Measurements from ENCODE around the gene BAZ1A. TPM values are rescaled to one million over a fixed set of nuclear protein-coding genes. Genes with fewer than 3 reads are reported as not detected.
"Not testable (repeated sequence)": the region's sequence is repeated elsewhere in the genome, so short reads cannot be mapped to it uniquely, and the experiment has no call there.

Gene BAZ1A
- total RNA-seq, 1 experiment from 2014 or later, result 136 TPM

- Histone ChIP-seq H3K36me3 (ENCODE audit: insufficient read depth, low read length) (peaks cover 72% of the 10 kb centered on the region), H3K4me3 (ENCODE audit: low read length) (no peak overlapping the region), H3K9me2 (replicated peaks; ENCODE audit: insufficient read depth, low read length) (no peaks in the 10 kb centered on the region), H3K4me2 (ENCODE audit: low read depth, low read length, poor library complexity, severe bottlenecking) (no peak overlapping the region), H3K9me3 (ENCODE audit: low read length) (no peaks in the 10 kb centered on the region), H3K9ac (ENCODE audit: low read length) (no peak overlapping the region), H4K20me1 (ENCODE audit: insufficient read depth, low read depth, low read length) (no peaks in the 10 kb centered on the region), H3K4me1 (ENCODE audit: low read length) (no peaks in the 10 kb centered on the region), H3K79me2 (ENCODE audit: low read length) (peaks cover 84% of the 10 kb centered on the region), H2AFZ (ENCODE audit: low read length) (no peak overlapping the region), H3K27ac (ENCODE audit: low read length) (no peak overlapping the region), H3K27me3 (ENCODE audit: low read length) (no peaks in the 10 kb centered on the region)
- no peak for DNase-seq
Observed at GRCh38 chr14:34810028-34810427, 65.1 kb downstream of the BAZ1A start.

GRCh38 chr14:34806257-34806656, 68.9 kb downstream of the BAZ1A start:
- DNase-seq, result no peak
- Histone ChIP-seq H4K20me1 (ENCODE audit: insufficient read depth, low read depth, low read length) (no peaks in the 10 kb centered on the region), H3K4me1 (ENCODE audit: low read length) (no peaks in the 10 kb centered on the region), H3K4me2 (ENCODE audit: low read depth, low read length, poor library complexity, severe bottlenecking) (no peak overlapping the region), H3K27me3 (ENCODE audit: low read length) (no peaks in the 10 kb centered on the region), H3K9me2 (replicated peaks; ENCODE audit: insufficient read depth, low read length) (no peaks in the 10 kb centered on the region), H3K27ac (ENCODE audit: low read length) (no peak overlapping the region), H3K9ac (ENCODE audit: low read length) (no peak overlapping the region), H3K36me3 (ENCODE audit: insufficient read depth, low read length) (peaks cover 89% of the 10 kb centered on the region), H3K4me3 (ENCODE audit: low read length) (no peak overlapping the region), H3K79me2 (ENCODE audit: low read length) (peaks cover 65% of the 10 kb centered on the region), H3K9me3 (ENCODE audit: low read length) (no peaks in the 10 kb centered on the region), H2AFZ (ENCODE audit: low read length) (no peak overlapping the region)

GRCh38 chr14:34804933-34805332, 70.2 kb downstream of the BAZ1A start:
- Histone ChIP-seq H3K27me3 (ENCODE audit: low read length) (no peaks in the 10 kb centered on the region), H2AFZ (ENCODE audit: low read length) (no peak overlapping the region), H3K9me3 (ENCODE audit: low read length) (no peaks in the 10 kb centered on the region), H3K9ac (ENCODE audit: low read length) (no peak overlapping the region), H3K4me1 (ENCODE audit: low read length) (peaks cover 9% of the 10 kb centered on the region; the same call in 1 of the 2 replicates), H3K4me2 (ENCODE audit: low read depth, low read length, poor library complexity, severe bottlenecking) (no peak overlapping the region), H3K4me3 (ENCODE audit: low read length) (no peak overlapping the region), H4K20me1 (ENCODE audit: insufficient read depth, low read depth, low read length) (no peaks in the 10 kb centered on the region), H3K9me2 (replicated peaks; ENCODE audit: insufficient read depth, low read length) (no peaks in the 10 kb centered on the region), H3K36me3 (ENCODE audit: insufficient read depth, low read length) (peaks cover 90% of the 10 kb centered on the region), H3K27ac (ENCODE audit: low read length) (no peak overlapping the region), H3K79me2 (ENCODE audit: low read length) (peaks cover 62% of the 10 kb centered on the region)
- DNase-seq, result no peak

- not testable (repeated sequence) for H3K9me2 ChIP-seq (replicated peaks; ENCODE audit: insufficient read depth, low read length); H2AFZ ChIP-seq (ENCODE audit: low read length); H3K4me3 ChIP-seq (ENCODE audit: low read length); H3K27ac ChIP-seq (ENCODE audit: low read length); H3K9me3 ChIP-seq (ENCODE audit: low read length); DNase-seq; H3K27me3 ChIP-seq (ENCODE audit: low read length); H3K4me1 ChIP-seq (ENCODE audit: low read length); H3K9ac ChIP-seq (ENCODE audit: low read length); H4K20me1 ChIP-seq (ENCODE audit: insufficient read depth, low read depth, low read length); H3K4me2 ChIP-seq (ENCODE audit: low read depth, low read length, poor library complexity, severe bottlenecking)
- peaks cover 75% of the 10 kb centered on the region for H3K36me3 ChIP-seq (ENCODE audit: insufficient read depth, low read length)
- peaks cover 21% of the 10 kb centered on the region for H3K79me2 ChIP-seq (ENCODE audit: low read length)
Observed at GRCh38 chr14:34798861-34799260, 76.3 kb downstream of the BAZ1A start.

GRCh38 chr14:34797747-34798583, 77.2 kb downstream of the BAZ1A start:
- H3K27ac ChIP-seq (ENCODE audit: low read length), result no peak overlapping the region
- peaks cover 10% of the 10 kb centered on the region; the same call in 1 of the 2 replicates for H3K4me1 ChIP-seq (ENCODE audit: low read length)
- no peaks in the 10 kb centered on the region for H3K27me3 ChIP-seq (ENCODE audit: low read length)
- H3K36me3 ChIP-seq (ENCODE audit: insufficient read depth, low read length), result peaks cover 72% of the 10 kb centered on the region
- no peak overlapping the region for H2AFZ ChIP-seq (ENCODE audit: low read length)
- no peak overlapping the region for H3K4me2 ChIP-seq (ENCODE audit: low read depth, low read length, poor library complexity, severe bottlenecking)
- H3K9ac ChIP-seq (ENCODE audit: low read length), result no peak overlapping the region
- no peak overlapping the region for H3K4me3 ChIP-seq (ENCODE audit: low read length)
- H3K9me2 ChIP-seq (replicated peaks; ENCODE audit: insufficient read depth, low read length), result no peaks in the 10 kb centered on the region
- no peaks in the 10 kb centered on the region for H4K20me1 ChIP-seq (ENCODE audit: insufficient read depth, low read depth, low read length)
- H3K79me2 ChIP-seq (ENCODE audit: low read length), result peaks cover 23% of the 10 kb centered on the region
- no peak for DNase-seq
- H3K9me3 ChIP-seq (ENCODE audit: low read length), result no peaks in the 10 kb centered on the region

GRCh38 chr14:34796902-34797301, 78.3 kb downstream of the BAZ1A start:
- Histone ChIP-seq H2AFZ (ENCODE audit: low read length) (no peak overlapping the region), H3K27me3 (ENCODE audit: low read length) (no peaks in the 10 kb centered on the region), H3K4me3 (ENCODE audit: low read length) (no peak overlapping the region), H3K4me2 (ENCODE audit: low read depth, low read length, poor library complexity, severe bottlenecking) (no peak overlapping the region), H3K4me1 (ENCODE audit: low read length) (peaks cover 10% of the 10 kb centered on the region; the same call in 1 of the 2 replicates), H3K9ac (ENCODE audit: low read length) (no peak overlapping the region), H3K9me2 (replicated peaks; ENCODE audit: insufficient read depth, low read length) (no peaks in the 10 kb centered on the region), H3K9me3 (ENCODE audit: low read length) (no peaks in the 10 kb centered on the region), H4K20me1 (ENCODE audit: insufficient read depth, low read depth, low read length) (no peaks in the 10 kb centered on the region), H3K36me3 (ENCODE audit: insufficient read depth, low read length) (peaks cover 71% of the 10 kb centered on the region), H3K79me2 (ENCODE audit: low read length) (peaks cover 28% of the 10 kb centered on the region), H3K27ac (ENCODE audit: low read length) (no peak overlapping the region)
- no peak for DNase-seq

GRCh38 chr14:34794941-34795340, 80.2 kb downstream of the BAZ1A start:
- Histone ChIP-seq H3K27me3 (ENCODE audit: low read length) (no peaks in the 10 kb centered on the region), H3K4me2 (ENCODE audit: low read depth, low read length, poor library complexity, severe bottlenecking) (no peak overlapping the region), H3K79me2 (ENCODE audit: low read length) (peaks cover 25% of the 10 kb centered on the region), H3K9me3 (ENCODE audit: low read length) (no peaks in the 10 kb centered on the region), H3K9me2 (replicated peaks; ENCODE audit: insufficient read depth, low read length) (no peaks in the 10 kb centered on the region), H2AFZ (ENCODE audit: low read length) (no peak overlapping the region), H3K27ac (ENCODE audit: low read length) (no peak overlapping the region), H3K4me1 (ENCODE audit: low read length) (peaks cover under 1% of the 10 kb centered on the region; the same call in 1 of the 2 replicates), H3K36me3 (ENCODE audit: insufficient read depth, low read length) (peaks cover 62% of the 10 kb centered on the region), H4K20me1 (ENCODE audit: insufficient read depth, low read depth, low read length) (no peaks in the 10 kb centered on the region), H3K9ac (ENCODE audit: low read length) (no peak overlapping the region), H3K4me3 (ENCODE audit: low read length) (no peak overlapping the region)
- no peak for DNase-seq

- Histone ChIP-seq H2AFZ (ENCODE audit: low read length) (no peak overlapping the region), H3K79me2 (ENCODE audit: low read length) (peaks cover 30% of the 10 kb centered on the region), H4K20me1 (ENCODE audit: insufficient read depth, low read depth, low read length) (no peaks in the 10 kb centered on the region), H3K27me3 (ENCODE audit: low read length) (no peaks in the 10 kb centered on the region), H3K9me3 (ENCODE audit: low read length) (no peaks in the 10 kb centered on the region), H3K4me2 (ENCODE audit: low read depth, low read length, poor library complexity, severe bottlenecking) (no peak overlapping the region), H3K4me3 (ENCODE audit: low read length) (no peak overlapping the region), H3K36me3 (ENCODE audit: insufficient read depth, low read length) (peaks cover 62% of the 10 kb centered on the region), H3K9ac (ENCODE audit: low read length) (no peak overlapping the region), H3K9me2 (replicated peaks; ENCODE audit: insufficient read depth, low read length) (no peaks in the 10 kb centered on the region), H3K27ac (ENCODE audit: low read length) (no peak overlapping the region), H3K4me1 (ENCODE audit: low read length) (no peaks in the 10 kb centered on the region; the same call in 1 of the 2 replicates)
- DNase-seq, result no peak
Observed at GRCh38 chr14:34794217-34794616, 80.9 kb downstream of the BAZ1A start.

Measured in Karpas-422 (cell line).